Thoracic aorta (tissue), 2 donors: ENCODE results near the gene OR9Q2. TPM values are rescaled to one million over a fixed set of nuclear protein-coding genes. Genes with fewer than 3 reads are reported as not detected.

ENCODE experiments used
- ATAC-seq: fragments of 150-250 bp; one replicate; pipeline ENCODE4 v1.8.0; 2017; ENCODE audit warnings: low read depth; ENCODE audit not compliant: insufficient number of reproducible peaks, low FRiP score
- DNase-seq: peaks from one replicate; pipeline ENCODE4 v3.0.0-alpha.2; 2020; ENCODE audit warnings: low spot score
- H3K27ac ChIP-seq, 2 donors: fragments of 200-600 bp; sonication (generic); 1 replicate in 1 of 2; 2 replicates in 1 of 2; pipeline ENCODE4 v1.5.1; 2016; ENCODE audit warnings: mild to moderate bottlenecking in 2 of 2, moderate library complexity in 2 of 2
- H3K27me3 ChIP-seq: fragments of 200-600 bp; sonication (generic); replicated peaks from 2 replicates; pipeline ENCODE4 v1.6.0; 2016; ENCODE audit warnings: mild to moderate bottlenecking; ENCODE audit not compliant: insufficient read depth
- H3K36me3 ChIP-seq: fragments of 200-600 bp; sonication (generic); one replicate; pipeline ENCODE4 v1.5.1; 2016
- H3K4me1 ChIP-seq, 2 donors: fragments of 200-600 bp; sonication (generic); 1 replicate in 1 of 2; 2 replicates in 1 of 2; pipeline versions ENCODE4 v1.5.1 to v1.6.0; 2016; ENCODE audit warnings: low read depth in 2 of 2, mild to moderate bottlenecking in 1 of 2; ENCODE audit not compliant: control insufficient read depth in 1 of 2
- H3K4me3 ChIP-seq: fragments of 200-600 bp; sonication (generic); 2 replicates; pipeline ENCODE4 v1.5.1; 2016; ENCODE audit warnings: mild to moderate bottlenecking
- H3K9me3 ChIP-seq: fragments of 200-600 bp; sonication (generic); 2 replicates; pipeline ENCODE4 v1.5.1; 2016
- CTCF ChIP-seq: fragments of 200-600 bp; sonication (generic); IDR thresholded peaks from one replicate; pipeline ENCODE4 v1.5.1; 2019; ENCODE audit warnings: antibody characterized with exemption
- total RNA-seq, 2 donors: library from RNA; depleted of rRNA; stranded (reverse); fragments of >200 nt; gene quantifications; one replicate each; pipeline versions ENCODE4 v1.1.0 to v1.2.3, GENCODE V29; 2016

OR9Q2 gene
- total RNA-seq = not detected

GRCh38 chr11:58188770-58189169 is at the start of gene OR9Q2:
TSS of gene OR9Q2 (plus strand) at chr11:58189070. CDS start at chr11:58190491, 1,421 bp downstream.
- Histone ChIP-seq H3K27me3 (no peaks in the 10 kb centered on the region), H3K4me1 (no peaks in the 10 kb centered on the region), H3K27ac (no peak within 1 kb of the TSS), H3K36me3 (no peaks in the 10 kb centered on the region), H3K4me3 (no peak within 1 kb of the TSS), H3K9me3 (no peaks in the 10 kb centered on the region)
- TF ChIP-seq CTCF = no peak
- no peak for DNase-seq
- no peak for ATAC-seq

- H3K9me3 ChIP-seq = no peaks in the 10 kb centered on the region
- TF ChIP-seq CTCF = no peak
- H3K4me3 ChIP-seq = no peak overlapping the region
- ATAC-seq = no peak
- no peak for DNase-seq
- no peak overlapping the region for H3K27ac ChIP-seq
- no peaks in the 10 kb centered on the region for H3K4me1 ChIP-seq
- no peaks in the 10 kb centered on the region for H3K27me3 ChIP-seq
- no peaks in the 10 kb centered on the region for H3K36me3 ChIP-seq
Observed at GRCh38 chr11:58142761-58143160, 46.1 kb upstream of the OR9Q2 start.

DNA sequence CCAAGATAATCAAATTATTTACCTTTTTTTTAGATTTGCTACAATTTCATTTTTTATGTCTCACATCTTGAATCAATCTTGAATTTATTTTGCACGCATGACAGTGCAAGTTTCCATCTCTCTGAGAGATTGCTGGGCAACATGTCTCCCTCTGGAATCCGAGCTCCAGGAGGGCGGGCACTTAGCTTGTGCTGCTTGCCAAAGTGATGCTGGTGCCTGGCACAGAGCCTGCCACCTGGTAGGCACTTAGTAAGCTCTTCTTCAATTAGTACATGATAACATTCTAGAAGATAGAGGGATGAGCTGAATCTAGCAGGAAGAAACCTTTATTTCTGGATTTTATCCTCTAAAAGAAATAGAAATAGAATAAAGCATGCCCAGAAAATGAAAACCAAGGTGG is 36.1 kb upstream of the OR9Q2 start:
- no peak for TF ChIP-seq CTCF
- ATAC-seq (no peak), DNase-seq (no peak)
- Histone ChIP-seq H3K27me3 (no peaks in the 10 kb centered on the region), H3K9me3 (no peaks in the 10 kb centered on the region), H3K36me3 (no peaks in the 10 kb centered on the region), H3K4me1 (no peaks in the 10 kb centered on the region), H3K4me3 (no peak overlapping the region), H3K27ac (no peak overlapping the region)

DNA sequence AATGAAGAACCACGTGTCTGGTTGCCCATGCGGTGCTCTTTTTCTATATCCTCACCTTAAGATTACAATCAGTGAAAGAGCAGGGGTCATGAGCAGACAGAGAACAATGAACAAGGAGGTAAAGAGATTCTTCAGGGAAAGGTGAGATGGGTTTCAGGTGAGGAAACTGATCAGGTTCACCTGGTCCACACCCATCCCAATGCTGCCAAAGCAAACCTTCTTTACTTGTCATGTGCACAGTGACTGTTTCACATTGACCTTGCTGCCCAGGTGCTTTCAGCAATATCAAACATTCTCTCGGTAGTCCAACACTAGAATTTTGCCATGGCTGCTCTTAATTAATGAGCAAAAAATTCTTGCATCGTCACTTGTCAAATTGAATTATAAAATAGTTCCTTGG is 24.5 kb upstream of the OR9Q2 start:
- DNase-seq (no peak), ATAC-seq (no peak)
- TF ChIP-seq CTCF = no peak
- H3K4me1 ChIP-seq = no peaks in the 10 kb centered on the region
- no peak overlapping the region for H3K4me3 ChIP-seq
- no peaks in the 10 kb centered on the region for H3K36me3 ChIP-seq
- H3K27ac ChIP-seq = no peak overlapping the region
- no peaks in the 10 kb centered on the region for H3K27me3 ChIP-seq
- H3K9me3 ChIP-seq = no peaks in the 10 kb centered on the region

GRCh38 chr11:58164990-58165389 is 23.9 kb upstream of the OR9Q2 start:
- no peak for ATAC-seq
- H3K4me3 ChIP-seq = no peak overlapping the region

More at GRCh38 chr11:58164990-58165389, 23.9 kb upstream of the OR9Q2 start:
- no peak for TF ChIP-seq CTCF
- Histone ChIP-seq H3K4me1 (no peaks in the 10 kb centered on the region), H3K9me3 (no peaks in the 10 kb centered on the region), H3K27ac (no peak overlapping the region), H3K27me3 (no peaks in the 10 kb centered on the region), H3K36me3 (no peaks in the 10 kb centered on the region)
- DNase-seq = no peak
